ENCODE data around the gene HIC1. TPM values are rescaled to one million over a fixed set of nuclear protein-coding genes. Genes with fewer than 3 reads are reported as not detected.
A peak's percentile ranks its signal among the peaks of the same experiment; 100 is the strongest.

HIC1 gene
- total and polyA plus RNA-seq, 9 of the 15 experiments (the other 6 are each of a cell fraction or from before 2014, with no cell fraction given) = 0.01 to 2.5 (median 0.18) TPM

- Histone ChIP-seq H3K79me2 (ENCODE audit: control insufficient read depth, insufficient read depth, low read length) (no peaks in the 10 kb centered on the region), H2AFZ (ENCODE audit: low read depth, low read length) (peak overlapping the region; percentile 40; the same call in 1 of the 2 replicates), H3K4me1 (replicated peaks in 1 of 2; ENCODE audit: control insufficient read depth in 2 of 2, insufficient read depth in 2 of 2, low read length in 2 of 2) (peaks cover 0 to 50% of the 10 kb centered on the region in 2 experiments; a peak in 2 of 5 replicates), H3K4me3 (peak overlapping the region; percentile 27; the same call in 1 of the 2 replicates), H3K9me3 (replicated peaks; ENCODE audit: control insufficient read depth, insufficient read depth, low read depth, low read length) (no peaks in the 10 kb centered on the region), H3K9ac (ENCODE audit: insufficient read depth in 1 of 2, low read depth in 2 of 2, low read length in 2 of 2) (peak overlapping the region in 1 of 2 experiments; percentile 58; a peak in 1 of 4 replicates), H3K4me2 (ENCODE audit: insufficient read depth, low read length) (no peak overlapping the region), H3K9me1 (ENCODE audit: control insufficient read depth, insufficient read depth, low read length) (no peaks in the 10 kb centered on the region), H3K27me3 (ENCODE audit: control insufficient read depth in 2 of 2, insufficient read depth in 2 of 2, low read length in 2 of 2) (no peaks in the 10 kb centered on the region), H3K27ac (ENCODE audit: extremely low read depth, low read depth, low read length) (no peak overlapping the region), H3K36me3 (ENCODE audit: control insufficient read depth, insufficient read depth, low read length) (no peaks in the 10 kb centered on the region), H4K20me1 (replicated peaks; ENCODE audit: control insufficient read depth, insufficient read depth, low read length) (no peaks in the 10 kb centered on the region)
- BruUV-seq (replicated peaks) = no TSS peak
- CTCF ChIA-PET (ENCODE audit: low intra/inter-chr PET ratio) = interaction anchor here (0.6 to 2.2 kb wide), 4 partner anchors 185 to 249 kb away, joined by 3 to 25 read pairs (median 3); no protein-coding TSS in a partner anchor
- intact Hi-C loops (cut with micrococcal nuclease) (loop anchor here (10.0 kb wide), 1 partner anchor 119 kb away; no protein-coding TSS in a partner anchor), in situ Hi-C loops (cut with MboI) (no loop called here)
- DNase-seq (ENCODE audit: extremely low read depth in 1 of 4, low spot score in 3 of 4) (no peak), FAIRE-seq (no peak), ATAC-seq (no peak)
- 65% methylated on average over 8 of the region's 113 CpGs for WGBS (ENCODE audit: insufficient coverage, low coverage, missing lambda C conversion rate)
- peak; percentile 42 for TF ChIP-seq POLR2G (IDR thresholded peaks at IDR 0.05; ENCODE audit: low read depth, low read length)
- TF ChIP-seq CCAR2 (IDR thresholded peaks at IDR 0.05; ENCODE audit: low read depth, low read length) = no peak
- peak; percentile 15; the same call in 1 of the 2 replicates for TF ChIP-seq RBFOX2 (IDR thresholded peaks at IDR 0.05; ENCODE audit: low read depth, low read length)
- no peak for TF ChIP-seq MTA2 (IDR thresholded peaks at IDR 0.05; ENCODE audit: low read depth)
- no peak for TF ChIP-seq PREB (CRISPR knock-in tag; IDR thresholded peaks at IDR 0.05)
- TF ChIP-seq GTF2F1 (IDR thresholded peaks at IDR 0.05; ENCODE audit: low read depth, low read length) = no peak
- no peak for TF ChIP-seq PTBP1 (IDR thresholded peaks at IDR 0.05; ENCODE audit: low read depth, low read length)
- POLR2A ChIA-PET = no interaction called here
Observed at GRCh38 chr17:2055292-2056205, 646 bp downstream of the HIC1 start.

Data from K562 (cell line).